Astrocyte (in vitro differentiated cells and primary cell): ENCODE data around the gene CCZ1. TPM values are rescaled to one million over a fixed set of nuclear protein-coding genes. Genes with fewer than 3 reads are reported as not detected.
"Not testable (repeated sequence)": the region's sequence is repeated elsewhere in the genome, so short reads cannot be mapped to it uniquely, and the experiment has no call there.

ENCODE experiments used
- DNase-seq: peaks from one replicate; pipeline ENCODE4 v3.0.0-alpha.2; 2010; ENCODE audit warnings: low read depth
- FAIRE-seq: peaks from 2 replicates; lab custom pipeline; 2011; peaks lifted over from hg19 to GRCh38; lab: Jason Lieb, UNC
- H2AFZ ChIP-seq: 2 replicates; pipeline ENCODE4 v1.6.0; 2012; ENCODE audit warnings: low read depth, low read length, inconsistent platforms
- H3K27ac ChIP-seq: 2 replicates; pipeline ENCODE4 v1.5.1; 2011; ENCODE audit warnings: low read depth, low read length, inconsistent platforms
- H3K27me3 ChIP-seq: 2 replicates; pipeline ENCODE4 v1.6.0; 2011; ENCODE audit warnings: low read length, inconsistent platforms; ENCODE audit not compliant: insufficient read depth
- H3K36me3 ChIP-seq: 2 replicates; pipeline ENCODE4 v1.5.1; 2011; ENCODE audit warnings: low read length, inconsistent platforms; ENCODE audit not compliant: insufficient read depth
- H3K4me1 ChIP-seq: 2 replicates; pipeline ENCODE4 v1.5.1; 2011; ENCODE audit warnings: low read length, inconsistent platforms; ENCODE audit not compliant: insufficient read depth
- H3K4me2 ChIP-seq: 2 replicates; pipeline ENCODE4 v1.6.0; 2012; ENCODE audit warnings: low read length, inconsistent platforms
- H3K4me3 ChIP-seq: 2 replicates; pipeline ENCODE4 v1.5.1; 2011; ENCODE audit warnings: low read depth, mild to moderate bottlenecking, low read length, inconsistent platforms; ENCODE audit not compliant: insufficient read depth
- H3K79me2 ChIP-seq: 2 replicates; pipeline ENCODE4 v1.6.0; 2012; ENCODE audit warnings: mild to moderate bottlenecking, low read length, inconsistent platforms; ENCODE audit not compliant: insufficient read depth
- H3K9ac ChIP-seq: 2 replicates; pipeline ENCODE4 v1.6.0; 2012; ENCODE audit warnings: mild to moderate bottlenecking, low read length, inconsistent platforms
- H3K9me3 ChIP-seq: 2 replicates; pipeline ENCODE4 v1.5.1; 2012; ENCODE audit warnings: low read depth, mild to moderate bottlenecking, low read length, inconsistent platforms; ENCODE audit not compliant: insufficient read depth
- H4K20me1 ChIP-seq: 2 replicates; pipeline ENCODE4 v1.6.0; 2012; ENCODE audit warnings: low read length, inconsistent platforms; ENCODE audit not compliant: insufficient read depth
- H3K27ac Mint-ChIP-seq: one replicate; pipeline ENCODE4 v1.8.0; 2021; ENCODE audit warnings: mild to moderate bottlenecking, mixed read lengths; ENCODE audit not compliant: unreplicated experiment
- H3K27me3 Mint-ChIP-seq: one replicate; pipeline ENCODE4 v1.8.0; 2021; ENCODE audit warnings: low read depth, mixed read lengths; ENCODE audit not compliant: unreplicated experiment
- H3K36me3 Mint-ChIP-seq: one replicate; pipeline ENCODE4 v1.8.0; 2021; ENCODE audit warnings: low read depth, mixed read lengths; ENCODE audit not compliant: unreplicated experiment
- H3K4me1 Mint-ChIP-seq: one replicate; pipeline ENCODE4 v1.8.0; 2021; ENCODE audit warnings: low read depth, mixed read lengths; ENCODE audit not compliant: unreplicated experiment
- H3K4me3 Mint-ChIP-seq: one replicate; pipeline ENCODE4 v1.8.0; 2021; ENCODE audit warnings: mild to moderate bottlenecking, moderate library complexity, mixed read lengths; ENCODE audit not compliant: unreplicated experiment
- H3K9me3 Mint-ChIP-seq: one replicate; pipeline ENCODE4 v1.8.0; 2021; ENCODE audit warnings: mild to moderate bottlenecking, mixed read lengths; ENCODE audit not compliant: unreplicated experiment
- total RNA-seq: library from RNA; stranded (reverse); gene quantifications from 2 replicates; pipeline ENCODE4 v1.2.1, GENCODE V29; 2021

Gene CCZ1
- total RNA-seq, 1 donor from 2014 or later = 69.2 TPM

- not testable (repeated sequence) for H2AFZ ChIP-seq, H3K9me3 Mint-ChIP-seq
- peak; percentile 32 for FAIRE-seq
Measured at GRCh38 chr7:5904726-5905125, 6.2 kb downstream of the CCZ1 start.

GRCh38 chr7:5908835-5909234, 10.3 kb downstream of the CCZ1 start:
- H3K9me3 Mint-ChIP-seq, H3K9ac ChIP-seq, H3K27me3 ChIP-seq, H3K4me3 ChIP-seq, DNase-seq, H4K20me1 ChIP-seq, H3K27me3 Mint-ChIP-seq, H3K79me2 ChIP-seq, H3K27ac ChIP-seq, H3K4me1 ChIP-seq, H3K36me3 Mint-ChIP-seq, H3K4me1 Mint-ChIP-seq, H3K36me3 ChIP-seq, H3K27ac Mint-ChIP-seq, H3K4me2 ChIP-seq, H2AFZ ChIP-seq, FAIRE-seq, H3K4me3 Mint-ChIP-seq, H3K9me3 ChIP-seq: not testable (repeated sequence)

More at GRCh38 chr7:5904726-5905125, 6.2 kb downstream of the CCZ1 start:
- not testable (repeated sequence) for H4K20me1 ChIP-seq, H3K9ac ChIP-seq, H3K36me3 Mint-ChIP-seq, DNase-seq, H3K4me1 Mint-ChIP-seq, H3K27ac ChIP-seq, H3K4me3 ChIP-seq, H3K27ac Mint-ChIP-seq, H3K79me2 ChIP-seq, H3K4me1 ChIP-seq, H3K9me3 ChIP-seq, H3K27me3 Mint-ChIP-seq, H3K4me3 Mint-ChIP-seq, H3K4me2 ChIP-seq, H3K27me3 ChIP-seq, H3K36me3 ChIP-seq

GRCh38 chr7:5916529-5916928, 18.0 kb downstream of the CCZ1 start:
- H3K27me3 ChIP-seq, H3K27me3 Mint-ChIP-seq, DNase-seq, H4K20me1 ChIP-seq, H3K4me3 ChIP-seq, H3K36me3 ChIP-seq, H3K9me3 ChIP-seq, H3K36me3 Mint-ChIP-seq, H3K9me3 Mint-ChIP-seq, H3K4me3 Mint-ChIP-seq, H2AFZ ChIP-seq, H3K9ac ChIP-seq, H3K27ac Mint-ChIP-seq, H3K27ac ChIP-seq, H3K79me2 ChIP-seq, FAIRE-seq, H3K4me1 ChIP-seq, H3K4me1 Mint-ChIP-seq, H3K4me2 ChIP-seq: not testable (repeated sequence)

- H3K4me3 Mint-ChIP-seq, H3K4me1 Mint-ChIP-seq, H3K4me3 ChIP-seq, H3K4me2 ChIP-seq, DNase-seq, H3K9ac ChIP-seq, H3K36me3 Mint-ChIP-seq, H3K4me1 ChIP-seq, H3K9me3 Mint-ChIP-seq, H3K27ac Mint-ChIP-seq, H3K9me3 ChIP-seq, H4K20me1 ChIP-seq, H3K79me2 ChIP-seq, H3K27me3 Mint-ChIP-seq, H3K27ac ChIP-seq, H3K36me3 ChIP-seq, H3K27me3 ChIP-seq, H2AFZ ChIP-seq, FAIRE-seq: not testable (repeated sequence)
Measured at GRCh38 chr7:5924180-5924579, 25.6 kb downstream of the CCZ1 start.

GRCh38 chr7:5924630-5925029, 26.1 kb downstream of the CCZ1 start:
- not testable (repeated sequence) for H3K27ac Mint-ChIP-seq, H3K9me3 Mint-ChIP-seq

GRCh38 chr7:5926263-5926870, 27.8 kb downstream of the CCZ1 start:
- not testable (repeated sequence) for H3K4me1 Mint-ChIP-seq, H3K9me3 Mint-ChIP-seq

More at GRCh38 chr7:5924630-5925029, 26.1 kb downstream of the CCZ1 start:
- not testable (repeated sequence) for H3K4me1 ChIP-seq, H3K36me3 ChIP-seq, H3K79me2 ChIP-seq, H4K20me1 ChIP-seq, H2AFZ ChIP-seq, FAIRE-seq, H3K4me1 Mint-ChIP-seq, H3K4me3 ChIP-seq, H3K4me2 ChIP-seq, H3K9ac ChIP-seq, H3K4me3 Mint-ChIP-seq, H3K36me3 Mint-ChIP-seq, DNase-seq, H3K27ac ChIP-seq, H3K27me3 Mint-ChIP-seq, H3K9me3 ChIP-seq, H3K27me3 ChIP-seq

More at GRCh38 chr7:5926263-5926870, 27.8 kb downstream of the CCZ1 start:
- not testable (repeated sequence) for H3K4me3 Mint-ChIP-seq, H3K27me3 Mint-ChIP-seq, H3K4me2 ChIP-seq, H3K27me3 ChIP-seq, FAIRE-seq, H3K27ac ChIP-seq, H4K20me1 ChIP-seq, DNase-seq, H3K79me2 ChIP-seq, H3K4me1 ChIP-seq, H3K27ac Mint-ChIP-seq, H2AFZ ChIP-seq, H3K9ac ChIP-seq, H3K9me3 ChIP-seq, H3K36me3 ChIP-seq, H3K36me3 Mint-ChIP-seq, H3K4me3 ChIP-seq
